ENCODE data around the gene PHLPP2. TPM values are rescaled to one million over a fixed set of nuclear protein-coding genes. Genes with fewer than 3 reads are reported as not detected.
A peak's percentile ranks its signal among the peaks of the same experiment; 100 is the strongest.

PHLPP2 gene
- total and polyA plus RNA-seq, 10 of the 15 experiments (the other 5 are each of a cell fraction or from before 2014, with no cell fraction given) = 1.0 to 13.2 (median 7.0) TPM

DNA sequence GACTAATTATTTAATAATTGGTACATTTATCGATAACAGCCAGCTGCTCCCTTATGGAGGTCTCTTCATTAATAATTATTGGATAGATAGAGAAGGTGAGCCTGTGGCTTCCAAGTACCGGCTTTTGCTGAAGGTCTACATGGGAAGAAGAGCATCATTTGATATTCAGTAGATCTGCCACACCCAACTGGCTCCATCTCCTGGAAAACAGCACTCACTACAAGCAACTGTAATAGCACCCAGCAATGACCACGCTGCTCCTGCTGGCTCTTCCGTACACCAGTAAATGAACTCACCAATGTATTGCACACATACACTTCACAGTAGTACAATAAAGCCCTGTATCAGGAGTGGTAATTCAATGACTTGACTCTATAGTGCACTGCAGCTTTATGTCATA is 79.1 kb downstream of the PHLPP2 start (continued):
- peak; percentile 47 for TF ChIP-seq RAD21 (IDR thresholded peaks at IDR 0.05; ENCODE audit: insufficient read depth, low read depth, low read length)
- TF ChIP-seq CBX3 (IDR thresholded peaks at IDR 0.05; ENCODE audit: borderline replicate concordance, low read depth) = no peak
- TF ChIP-seq, protein P1, sequence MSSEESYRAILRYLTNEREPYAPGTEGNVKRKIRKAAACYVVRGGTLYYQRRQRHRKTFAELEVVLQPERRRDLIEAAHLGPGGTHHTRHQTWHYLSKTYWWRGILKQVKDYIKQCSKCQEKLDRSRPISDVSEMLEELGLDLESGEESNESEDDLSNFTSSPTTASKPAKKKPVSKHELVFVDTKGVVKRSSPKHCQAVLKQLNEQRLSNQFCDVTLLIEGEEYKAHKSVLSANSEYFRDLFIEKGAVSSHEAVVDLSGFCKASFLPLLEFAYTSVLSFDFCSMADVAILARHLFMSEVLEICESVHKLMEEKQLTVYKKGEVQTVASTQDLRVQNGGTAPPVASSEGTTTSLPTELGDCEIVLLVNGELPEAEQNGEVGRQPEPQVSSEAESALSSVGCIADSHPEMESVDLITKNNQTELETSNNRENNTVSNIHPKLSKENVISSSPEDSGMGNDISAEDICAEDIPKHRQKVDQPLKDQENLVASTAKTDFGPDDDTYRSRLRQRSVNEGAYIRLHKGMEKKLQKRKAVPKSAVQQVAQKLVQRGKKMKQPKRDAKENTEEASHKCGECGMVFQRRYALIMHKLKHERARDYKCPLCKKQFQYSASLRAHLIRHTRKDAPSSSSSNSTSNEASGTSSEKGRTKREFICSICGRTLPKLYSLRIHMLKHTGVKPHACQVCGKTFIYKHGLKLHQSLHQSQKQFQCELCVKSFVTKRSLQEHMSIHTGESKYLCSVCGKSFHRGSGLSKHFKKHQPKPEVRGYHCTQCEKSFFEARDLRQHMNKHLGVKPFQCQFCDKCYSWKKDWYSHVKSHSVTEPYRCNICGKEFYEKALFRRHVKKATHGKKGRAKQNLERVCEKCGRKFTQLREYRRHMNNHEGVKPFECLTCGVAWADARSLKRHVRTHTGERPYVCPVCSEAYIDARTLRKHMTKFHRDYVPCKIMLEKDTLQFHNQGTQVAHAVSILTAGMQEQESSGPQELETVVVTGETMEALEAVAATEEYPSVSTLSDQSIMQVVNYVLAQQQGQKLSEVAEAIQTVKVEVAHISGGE (CRISPR knock-in tag; IDR thresholded peaks at IDR 0.05) = no peak
- no peak for TF ChIP-seq CBFB (IDR thresholded peaks at IDR 0.05; ENCODE audit: low read depth)
- TF ChIP-seq JUNB (IDR thresholded peaks at IDR 0.05) = no peak
- TF ChIP-seq, protein P2, sequence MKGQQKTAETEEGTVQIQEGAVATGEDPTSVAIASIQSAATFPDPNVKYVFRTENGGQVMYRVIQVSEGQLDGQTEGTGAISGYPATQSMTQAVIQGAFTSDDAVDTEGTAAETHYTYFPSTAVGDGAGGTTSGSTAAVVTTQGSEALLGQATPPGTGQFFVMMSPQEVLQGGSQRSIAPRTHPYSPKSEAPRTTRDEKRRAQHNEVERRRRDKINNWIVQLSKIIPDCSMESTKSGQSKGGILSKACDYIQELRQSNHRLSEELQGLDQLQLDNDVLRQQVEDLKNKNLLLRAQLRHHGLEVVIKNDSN (IDR thresholded peaks at IDR 0.05; ENCODE audit: borderline replicate concordance, extremely low read length, insufficient read depth, low read depth, low read length) = no peak
- no peak for TF ChIP-seq SP1 (IDR thresholded peaks at IDR 0.05; ENCODE audit: low read depth, low read length)
- TF ChIP-seq, protein P3, sequence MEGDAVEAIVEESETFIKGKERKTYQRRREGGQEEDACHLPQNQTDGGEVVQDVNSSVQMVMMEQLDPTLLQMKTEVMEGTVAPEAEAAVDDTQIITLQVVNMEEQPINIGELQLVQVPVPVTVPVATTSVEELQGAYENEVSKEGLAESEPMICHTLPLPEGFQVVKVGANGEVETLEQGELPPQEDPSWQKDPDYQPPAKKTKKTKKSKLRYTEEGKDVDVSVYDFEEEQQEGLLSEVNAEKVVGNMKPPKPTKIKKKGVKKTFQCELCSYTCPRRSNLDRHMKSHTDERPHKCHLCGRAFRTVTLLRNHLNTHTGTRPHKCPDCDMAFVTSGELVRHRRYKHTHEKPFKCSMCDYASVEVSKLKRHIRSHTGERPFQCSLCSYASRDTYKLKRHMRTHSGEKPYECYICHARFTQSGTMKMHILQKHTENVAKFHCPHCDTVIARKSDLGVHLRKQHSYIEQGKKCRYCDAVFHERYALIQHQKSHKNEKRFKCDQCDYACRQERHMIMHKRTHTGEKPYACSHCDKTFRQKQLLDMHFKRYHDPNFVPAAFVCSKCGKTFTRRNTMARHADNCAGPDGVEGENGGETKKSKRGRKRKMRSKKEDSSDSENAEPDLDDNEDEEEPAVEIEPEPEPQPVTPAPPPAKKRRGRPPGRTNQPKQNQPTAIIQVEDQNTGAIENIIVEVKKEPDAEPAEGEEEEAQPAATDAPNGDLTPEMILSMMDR (IDR thresholded peaks at IDR 0.05 in 2 of 3, conservative IDR thresholded peaks at IDR 0.05 in 1 of 3; ENCODE audit: control insufficient read depth in 2 of 3, extremely low read depth in 1 of 3, insufficient read depth in 1 of 3, low read depth in 3 of 3, low read length in 3 of 3) = peak; percentile 48 to 49 (median 48); a peak in 5 of 6 replicates

Measured in GM12878 (cell line).